Mesendoderm (in vitro differentiated cells): ENCODE measurements around the gene CMTM8.

Experiments
- DNase-seq: peaks from one replicate; pipeline ENCODE4 v3.0.0; 2013
- H2AK5ac ChIP-seq: 2 replicates; pipeline ENCODE4 v1.6.1; 2013; ENCODE audit warnings: low read length, inconsistent platforms
- H2BK120ac ChIP-seq: 2 replicates; pipeline ENCODE4 v1.6.1; 2013; ENCODE audit warnings: low read depth, mild to moderate bottlenecking, low read length, moderate library complexity, mixed read lengths
- H2BK15ac ChIP-seq: replicated peaks from 2 replicates; pipeline ENCODE4 v1.6.1; 2013; ENCODE audit warnings: low read depth, mild to moderate bottlenecking, moderate library complexity
- H2BK5ac ChIP-seq: 2 replicates; pipeline ENCODE4 v1.6.1; 2013; ENCODE audit warnings: low read length, inconsistent platforms
- H3K18ac ChIP-seq: 2 replicates; pipeline ENCODE4 v1.6.1; 2013; ENCODE audit warnings: mild to moderate bottlenecking, low read length, mixed read lengths
- H3K23ac ChIP-seq: one replicate; pipeline ENCODE4 v1.6.1; 2013; ENCODE audit warnings: low read length
- H3K27ac ChIP-seq: 2 replicates; pipeline ENCODE4 v1.5.1; 2013; ENCODE audit warnings: low read depth, mild to moderate bottlenecking, inconsistent platforms, low read length, moderate library complexity
- H3K27me3 ChIP-seq: 2 replicates; pipeline ENCODE4 v1.6.1; 2013; ENCODE audit warnings: low read length, control low read depth, mild to moderate bottlenecking, inconsistent platforms; ENCODE audit not compliant: insufficient read depth, poor library complexity
- H3K36me3 ChIP-seq: 2 replicates; pipeline ENCODE4 v1.6.1; 2013; ENCODE audit warnings: low read length, inconsistent platforms; ENCODE audit not compliant: control insufficient read depth, insufficient read depth
- H3K4ac ChIP-seq: one replicate; pipeline ENCODE4 v1.6.1; 2013; ENCODE audit warnings: low read depth, mild to moderate bottlenecking, low read length, moderate library complexity
- H3K4me1 ChIP-seq: 2 replicates; pipeline ENCODE4 v1.6.1; 2013; ENCODE audit warnings: low read depth, low read length, inconsistent platforms; ENCODE audit not compliant: control insufficient read depth
- H3K4me2 ChIP-seq: 2 replicates; pipeline ENCODE4 v1.6.1; 2013; ENCODE audit warnings: low read length
- H3K4me3 ChIP-seq: 2 replicates; pipeline ENCODE4 v1.5.1; 2013; ENCODE audit warnings: mild to moderate bottlenecking, low read length
- H3K56ac ChIP-seq: one replicate; pipeline ENCODE4 v1.6.1; 2013; ENCODE audit warnings: low read length
- H3K79me1 ChIP-seq: 2 replicates; pipeline ENCODE4 v1.6.1; 2013; ENCODE audit warnings: low read length, inconsistent platforms
- H3K79me2 ChIP-seq: 2 replicates; pipeline ENCODE4 v1.6.1; 2013; ENCODE audit warnings: mild to moderate bottlenecking, low read length; ENCODE audit not compliant: control insufficient read depth, insufficient read depth
- H3K9ac ChIP-seq: 2 replicates; pipeline ENCODE4 v1.6.1; 2013; ENCODE audit warnings: low read length, inconsistent platforms
- H4K5ac ChIP-seq: one replicate; pipeline ENCODE4 v1.6.1; 2013; ENCODE audit warnings: low read length
- H4K8ac ChIP-seq: one replicate; pipeline ENCODE4 v1.6.1; 2013; ENCODE audit warnings: low read depth, mild to moderate bottlenecking, control low read depth, low read length, moderate library complexity
- WGBS: extraction: QIAGEN DNeasy Blood & Tissue Kit; methylation state at CpG from one replicate; pipeline ENCODE4 v1.1.7; 2013; ENCODE audit warnings: low lambda C conversion rate, missing lambda C conversion rate; ENCODE audit not compliant: insufficient coverage; ENCODE audit errors: extremely low coverage; 5-methylcytosine and 5-hydroxymethylcytosine counted together

The CMTM8 gene

GRCh38 chr3:32262201-32262600, 23.7 kb downstream of the CMTM8 start:
- Histone ChIP-seq H2AK5ac (no peak overlapping the region), H3K27me3 (no peaks in the 10 kb centered on the region), H3K36me3 (no peaks in the 10 kb centered on the region), H3K4me3 (no peak overlapping the region), H2BK120ac (no peak overlapping the region), H2BK5ac (no peak overlapping the region), H3K9ac (no peak overlapping the region), H3K4ac (no peak overlapping the region), H3K79me2 (no peaks in the 10 kb centered on the region), H3K18ac (no peak overlapping the region), H3K23ac (no peak overlapping the region), H3K4me1 (no peaks in the 10 kb centered on the region), H2BK15ac (no peak overlapping the region), H3K27ac (no peak overlapping the region), H3K56ac (no peak overlapping the region), H4K8ac (no peak overlapping the region), H3K79me1 (no peaks in the 10 kb centered on the region), H3K4me2 (no peak overlapping the region), H4K5ac (no peak overlapping the region)
- no CpG with 5 or more reads among the region's 2 CpGs for WGBS
- DNase-seq = no peak

GRCh38 chr3:32274306-32274705, 35.8 kb downstream of the CMTM8 start:
- Histone ChIP-seq H2BK15ac (no peak overlapping the region), H3K27ac (no peak overlapping the region), H3K4ac (no peak overlapping the region), H4K5ac (no peak overlapping the region), H3K4me2 (no peak overlapping the region), H3K36me3 (no peaks in the 10 kb centered on the region), H3K18ac (no peak overlapping the region), H3K23ac (no peak overlapping the region), H3K56ac (no peak overlapping the region), H2BK120ac (no peak overlapping the region), H3K79me1 (no peaks in the 10 kb centered on the region), H2BK5ac (no peak overlapping the region), H4K8ac (no peak overlapping the region), H3K4me3 (no peak overlapping the region), H2AK5ac (no peak overlapping the region), H3K9ac (no peak overlapping the region), H3K79me2 (no peaks in the 10 kb centered on the region), H3K4me1 (no peaks in the 10 kb centered on the region), H3K27me3 (no peaks in the 10 kb centered on the region)
- DNase-seq = no peak
- WGBS = no CpG with 5 or more reads among the region's 1 CpG

GRCh38 chr3:32275506-32275905, 37.0 kb downstream of the CMTM8 start:
- Histone ChIP-seq H3K4ac (no peak overlapping the region), H3K4me3 (no peak overlapping the region), H2BK120ac (no peak overlapping the region), H3K4me2 (no peak overlapping the region), H3K27ac (no peak overlapping the region), H3K4me1 (no peaks in the 10 kb centered on the region), H3K56ac (no peak overlapping the region), H3K36me3 (no peaks in the 10 kb centered on the region), H2BK5ac (no peak overlapping the region), H2BK15ac (no peak overlapping the region), H3K9ac (no peak overlapping the region), H3K79me1 (no peaks in the 10 kb centered on the region), H4K5ac (no peak overlapping the region), H3K23ac (no peak overlapping the region), H3K27me3 (no peaks in the 10 kb centered on the region), H2AK5ac (no peak overlapping the region), H3K18ac (no peak overlapping the region), H4K8ac (no peak overlapping the region), H3K79me2 (no peaks in the 10 kb centered on the region)
- no peak for DNase-seq
- WGBS = no CpG with 5 or more reads among the region's 4 CpGs

GRCh38 chr3:32276279-32276841, 37.9 kb downstream of the CMTM8 start:
- H4K8ac ChIP-seq = no peak overlapping the region
- no peaks in the 10 kb centered on the region for H3K36me3 ChIP-seq
- H3K9ac ChIP-seq = no peak overlapping the region
- no peak overlapping the region for H3K27ac ChIP-seq
- H3K79me2 ChIP-seq = no peaks in the 10 kb centered on the region
- H3K4me2 ChIP-seq = no peak overlapping the region
- H3K79me1 ChIP-seq = no peaks in the 10 kb centered on the region
- no peak overlapping the region for H2BK15ac ChIP-seq
- H3K4me3 ChIP-seq = no peak overlapping the region
- no peak overlapping the region for H3K4ac ChIP-seq
- no peak overlapping the region for H3K18ac ChIP-seq
- no peak overlapping the region for H3K56ac ChIP-seq
- no peak overlapping the region for H2AK5ac ChIP-seq
- no peaks in the 10 kb centered on the region for H3K27me3 ChIP-seq
- H4K5ac ChIP-seq = no peak overlapping the region
- H2BK5ac ChIP-seq = no peak overlapping the region
- DNase-seq = no peak
- no CpG with 5 or more reads among the region's 4 CpGs for WGBS
- H3K23ac ChIP-seq = peak overlapping the region; percentile 60
- no peaks in the 10 kb centered on the region for H3K4me1 ChIP-seq
- no peak overlapping the region for H2BK120ac ChIP-seq

DNA sequence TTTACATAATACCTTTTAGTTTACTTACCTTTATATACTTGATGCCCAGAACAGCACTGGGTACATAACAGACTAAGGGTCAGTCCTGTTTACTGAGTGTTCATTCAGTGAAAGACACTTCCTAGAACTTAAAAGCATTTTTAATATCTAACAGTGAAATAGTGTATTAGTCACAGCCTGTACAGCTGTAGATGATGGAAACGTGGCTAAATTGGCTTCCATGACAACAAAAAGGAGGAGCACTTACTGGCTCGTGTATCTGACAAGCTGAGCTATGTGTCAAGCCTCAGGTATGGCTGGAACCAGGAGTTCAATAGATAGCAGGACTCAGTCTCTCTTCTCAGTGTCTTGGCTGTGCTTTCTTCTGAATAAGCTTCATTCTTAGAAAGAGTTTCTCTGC, 40.2 kb downstream of the CMTM8 start:
- H3K4me2 ChIP-seq = no peak overlapping the region
- no peak overlapping the region for H3K56ac ChIP-seq
- no peak overlapping the region for H2AK5ac ChIP-seq
- H3K9ac ChIP-seq = no peak overlapping the region
- H2BK15ac ChIP-seq = no peak overlapping the region
- H2BK5ac ChIP-seq = no peak overlapping the region
- no peaks in the 10 kb centered on the region for H3K27me3 ChIP-seq
- H2BK120ac ChIP-seq = no peak overlapping the region
- H3K79me1 ChIP-seq = no peaks in the 10 kb centered on the region
- no CpG with 5 or more reads among the region's 2 CpGs for WGBS
- H3K4me1 ChIP-seq = no peaks in the 10 kb centered on the region
- no peaks in the 10 kb centered on the region for H3K79me2 ChIP-seq
- no peak overlapping the region for H4K8ac ChIP-seq
- no peak overlapping the region for H3K27ac ChIP-seq
- no peak overlapping the region for H3K4ac ChIP-seq
- H3K18ac ChIP-seq = no peak overlapping the region
- H3K4me3 ChIP-seq = no peak overlapping the region
- no peak overlapping the region for H4K5ac ChIP-seq
- no peak for DNase-seq
- H3K36me3 ChIP-seq = no peaks in the 10 kb centered on the region
- H3K23ac ChIP-seq = no peak overlapping the region

DNA sequence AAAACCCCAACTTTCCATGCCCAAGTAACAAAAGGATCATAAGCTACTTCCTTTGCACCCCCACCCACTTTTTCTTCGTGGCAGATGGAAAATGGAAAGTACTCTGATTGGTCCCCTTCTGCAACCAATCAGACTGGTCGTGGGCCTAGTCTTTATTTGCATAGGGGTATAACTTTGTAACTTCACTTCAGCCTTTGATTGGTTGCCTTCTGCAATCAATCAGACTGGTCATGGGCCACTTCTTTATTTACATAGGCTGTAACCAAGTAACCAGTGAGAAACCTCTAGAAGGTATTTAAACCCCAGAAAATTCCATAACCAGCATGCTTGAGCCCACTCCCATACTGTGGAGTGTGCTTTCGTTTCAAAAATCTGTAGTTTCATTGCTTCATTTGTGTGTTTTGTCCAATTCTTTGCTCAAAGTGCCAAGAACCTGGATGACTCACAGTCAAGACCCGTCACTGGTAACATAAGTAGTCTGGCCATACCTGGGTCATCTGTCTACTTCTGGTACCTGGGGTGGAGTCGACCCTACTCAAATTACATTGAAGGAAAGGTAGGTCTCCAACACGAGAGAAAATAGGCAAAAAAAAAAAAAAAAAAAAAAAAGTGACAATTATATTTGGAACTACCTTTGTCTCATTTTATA, 41.9 kb downstream of the CMTM8 start:
- Histone ChIP-seq H2BK15ac (no peak overlapping the region), H3K4ac (no peak overlapping the region), H2AK5ac (no peak overlapping the region), H3K27me3 (no peaks in the 10 kb centered on the region), H4K8ac (no peak overlapping the region), H3K9ac (no peak overlapping the region), H3K23ac (no peak overlapping the region), H3K56ac (no peak overlapping the region), H2BK5ac (no peak overlapping the region), H4K5ac (no peak overlapping the region), H3K36me3 (no peaks in the 10 kb centered on the region), H3K79me1 (no peaks in the 10 kb centered on the region), H2BK120ac (no peak overlapping the region), H3K18ac (no peak overlapping the region), H3K4me3 (no peak overlapping the region), H3K4me1 (no peaks in the 10 kb centered on the region), H3K4me2 (no peak overlapping the region), H3K27ac (no peak overlapping the region), H3K79me2 (no peaks in the 10 kb centered on the region)
- DNase-seq = peak; percentile 48
- WGBS = no CpG with 5 or more reads among the region's 6 CpGs
